Ovary (tissue), 9 donors: ENCODE results near the gene BAIAP2L1. TPM values are rescaled to one million over a fixed set of nuclear protein-coding genes. Genes with fewer than 3 reads are reported as not detected.

Source experiments
- DNase-seq, 5 donors: peaks; one replicate each; pipeline ENCODE4 v3.0.0-alpha.2; 2019 to 2020
- H3K27ac ChIP-seq, 2 donors: fragments of 200-600 bp; one replicate each; pipeline versions ENCODE4 v1.5.1 to v1.8.0; 2019 to 2022
- H3K27me3 ChIP-seq: fragments of 200-600 bp; one replicate; pipeline ENCODE4 v1.8.0; 2022
- H3K36me3 ChIP-seq: fragments of 200-600 bp; sonication (generic); one replicate; pipeline ENCODE4 v1.5.1; 2019
- H3K4me1 ChIP-seq: one replicate; pipeline ENCODE4 v1.8.1; 2013; ENCODE audit warnings: mild to moderate bottlenecking, moderate library complexity; ENCODE audit not compliant: insufficient read depth
- H3K4me3 ChIP-seq: fragments of 200-600 bp; sonication (generic); one replicate; pipeline ENCODE4 v1.5.1; 2017
- H3K9me3 ChIP-seq, 2 donors: fragments of 200-600 bp in 1 of 2; sonication (generic) in 1 of 2; one replicate each; pipeline versions ENCODE4 v1.5.1 to v1.8.1; 2013 to 2019; ENCODE audit warnings: mild to moderate bottlenecking in 1 of 2, moderate library complexity in 1 of 2
- CTCF ChIP-seq, 3 donors: fragments of 450-650 bp in 2 of 3; fragments of 200-600 bp in 1 of 3; IDR thresholded peaks; one replicate each; pipeline versions ENCODE4 v1.5.1 to v1.8.0; 2016 to 2022; ENCODE audit warnings: antibody characterized with exemption in 3 of 3, mild to moderate bottlenecking in 1 of 3
- EP300 ChIP-seq: sonication (generic); formaldehyde crosslinking; IDR thresholded peaks from one replicate; pipeline ENCODE4 v1.6.1; 2017; ENCODE audit warnings: antibody characterized with exemption
- POLR2A ChIP-seq: fragments of 450-650 bp; IDR thresholded peaks from one replicate; pipeline ENCODE4 v1.6.1; 2017; ENCODE audit warnings: antibody characterized with exemption, mild to moderate bottlenecking, moderate library complexity
- WGBS, 3 donors: extraction: QIAGEN DNeasy Blood & Tissue Kit in 1 of 3; methylation state at CpG; one replicate each; pipeline versions ENCODE4 v1.1.5 to v1.1.7; 2013 to 2017; 5-methylcytosine and 5-hydroxymethylcytosine counted together
- intact Hi-C, 4 donors: fragments of 100-400 bp; cut with DNase I; formaldehyde crosslinking; loops; one replicate each; pipeline versions ENCODE4 v1.11.0 to v1.15.1; 2022 to 2023
- polyA plus RNA-seq, 2 donors: library from polyadenylated mRNA; stranded (reverse); fragments of 200-250 nt in 1 of 2; fragments of 350-450 nt in 1 of 2; fragmentation: Illumina TruSeq in 1 of 2; extraction: RNeasy Lipid Tissue Mini Kit (QIAGEN cat#74804) in 1 of 2; gene quantifications; one replicate each; pipeline ENCODE4 v1.2.3, GENCODE V29; 2013 to 2014
- total RNA-seq, 7 donors: library from RNA; depleted of rRNA in 2 of 7; stranded (reverse); fragments of >200 nt in 2 of 7; fragmentation: NEBNext Ultra II Directional in 3 of 7; extraction: Animal tissue kit (Norgen Biotek cat#: 25700) in 3 of 7; gene quantifications; one replicate each; pipeline versions ENCODE4 v1.1.0 to v1.2.4, GENCODE V29; 2016 to 2023
- donor health status: DM: no; HTN: no; CAD: no; lungs with moderate emphysema.
- donor health status: DM: no; HTN: no; CAD: no.
- donor health status: Bipolar disorder and iron deficiency.
- donor health status: DM: yes; HTN: yes; CAD: no.
- donor health status: DM: no; HTN: no; CAD: no.
- donor health status: DM: yes; HTN: yes; CAD: no.

BAIAP2L1 gene
- total and polyA plus RNA-seq, 9 donors: 0.73 to 7.9 (median 1.9) TPM

GRCh38 chr7:98376711-98377110 lies 24.2 kb downstream of the BAIAP2L1 start:
- DNase-seq: no peak
- Histone ChIP-seq H3K27ac (no peak overlapping the region), H3K36me3 (no peaks in the 10 kb centered on the region), H3K4me3 (no peak overlapping the region), H3K9me3 (no peaks in the 10 kb centered on the region), H3K27me3 (no peaks in the 10 kb centered on the region), H3K4me1 (no peaks in the 10 kb centered on the region)
- 88 to 95% (median 91%) methylated on average over 6 of the region's 6 CpGs for WGBS, 3 donors
- intact Hi-C loops: no loop called here
- no peak for TF ChIP-seq EP300
- TF ChIP-seq CTCF (IDR thresholded peaks at IDR 0.05): no peak
- no peak for TF ChIP-seq POLR2A

- Histone ChIP-seq H3K4me1 (no peaks in the 10 kb centered on the region), H3K9me3 (no peaks in the 10 kb centered on the region), H3K27ac (no peak overlapping the region), H3K36me3 (no peaks in the 10 kb centered on the region), H3K27me3 (no peaks in the 10 kb centered on the region), H3K4me3 (no peak overlapping the region)
- 92 to 94% (median 92%) methylated on average over 7 of the region's 7 CpGs for WGBS, 3 donors
- no peak for TF ChIP-seq CTCF (IDR thresholded peaks at IDR 0.05)
- TF ChIP-seq EP300: no peak
- intact Hi-C loops: no loop called here
- no peak for DNase-seq
Measured at GRCh38 chr7:98375664-98376063, 25.2 kb downstream of the BAIAP2L1 start.

- TF ChIP-seq POLR2A: no peak
- no peak for TF ChIP-seq CTCF (IDR thresholded peaks at IDR 0.05)
- TF ChIP-seq EP300: no peak
- Histone ChIP-seq H3K4me3 (no peak overlapping the region), H3K36me3 (no peaks in the 10 kb centered on the region), H3K27me3 (no peaks in the 10 kb centered on the region), H3K9me3 (no peaks in the 10 kb centered on the region), H3K27ac (no peak overlapping the region), H3K4me1 (no peaks in the 10 kb centered on the region)
- WGBS, 3 donors: 94 to 97% (median 95%) methylated on average over 3 of the region's 3 CpGs
- no peak for DNase-seq
- intact Hi-C loops: no loop called here
Measured at GRCh38 chr7:98374285-98374680, 26.6 kb downstream of the BAIAP2L1 start.

DNA sequence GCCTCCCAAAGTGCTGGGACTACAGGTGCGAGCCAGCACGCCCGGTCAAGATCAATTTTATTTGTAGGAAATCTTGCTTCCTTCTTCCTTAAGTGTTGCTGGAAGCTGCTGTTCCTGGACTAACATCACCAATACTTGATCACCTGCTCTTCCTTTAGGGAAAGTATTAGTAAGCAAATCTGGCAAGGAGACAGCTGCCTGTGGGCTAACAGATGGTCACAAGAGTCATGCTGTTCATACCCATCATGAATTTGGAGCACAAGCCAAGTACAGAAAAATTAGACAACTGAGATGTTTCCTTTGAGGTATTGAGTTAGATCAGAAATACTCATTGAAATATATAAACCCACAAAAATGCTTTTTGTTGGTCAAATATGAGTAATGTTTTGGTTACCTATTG lies 27.9 kb downstream of the BAIAP2L1 start:
- Histone ChIP-seq H3K4me1 (no peaks in the 10 kb centered on the region), H3K36me3 (no peaks in the 10 kb centered on the region), H3K27me3 (no peaks in the 10 kb centered on the region), H3K27ac (no peak overlapping the region), H3K9me3 (no peaks in the 10 kb centered on the region), H3K4me3 (no peak overlapping the region)
- no peak for TF ChIP-seq EP300
- DNase-seq: no peak
- WGBS, 3 donors: 88 to 98% (median 93%) methylated on average over 3 of the region's 3 CpGs
- intact Hi-C loops: no loop called here

GRCh38 chr7:98369726-98370125 lies 31.2 kb downstream of the BAIAP2L1 start:
- no peak overlapping the region for H3K27ac ChIP-seq
- no peak overlapping the region for H3K4me3 ChIP-seq
- TF ChIP-seq CTCF (IDR thresholded peaks at IDR 0.05): no peak
- TF ChIP-seq EP300: no peak
- TF ChIP-seq POLR2A: no peak
- H3K4me1 ChIP-seq: no peaks in the 10 kb centered on the region
- intact Hi-C loops: no loop called here
- no peaks in the 10 kb centered on the region for H3K27me3 ChIP-seq
- DNase-seq: no peak
- no peaks in the 10 kb centered on the region for H3K9me3 ChIP-seq
- H3K36me3 ChIP-seq: no peaks in the 10 kb centered on the region
- 85 to 94% (median 91%) methylated on average over 7 of the region's 7 CpGs for WGBS, 3 donors
